AG04450 (cell line): ENCODE measurements around the gene HMG20A. TPM values are rescaled to one million over a fixed set of nuclear protein-coding genes. Genes with fewer than 3 reads are reported as not detected.

ENCODE experiments used
- CTCF ChIA-PET: fragments of 300-600, 350-600 bp; formaldehyde crosslinking; extraction: SDS; loops from one replicate; lab custom pipeline; 2022; ENCODE audit warnings: antibody characterized with exemption, inconsistent platforms; lab: Charles Lee
- POLR2A ChIA-PET: fragments of 350-600 bp; formaldehyde crosslinking; extraction: SDS; loops from one replicate; lab custom pipeline; 2021; ENCODE audit warnings: antibody characterized with exemption, inconsistent platforms; lab: Yijun Ruan, JAX
- DNase-seq: peaks from one replicate; pipeline ENCODE4 v3.0.0-alpha.2; 2011; ENCODE audit warnings: low read depth, low spot score
- H3K27ac ChIP-seq: one replicate; pipeline ENCODE4 v1.5.1; 2012; ENCODE audit warnings: low read depth, low read length, control low read depth
- H3K27me3 ChIP-seq: one replicate; pipeline ENCODE4 v1.6.0; 2012; ENCODE audit warnings: low read length; ENCODE audit not compliant: control insufficient read depth, insufficient read depth
- H3K4me3 ChIP-seq: 2 replicates; pipeline ENCODE4 v1.5.1; 2011; ENCODE audit warnings: mild to moderate bottlenecking, low read depth, low read length, control low read depth
- H3K9me3 ChIP-seq: 2 replicates; pipeline ENCODE4 v1.5.1; 2012; ENCODE audit warnings: low read length; ENCODE audit not compliant: control insufficient read depth, insufficient read depth
- polyA plus RNA-seq: library from polyadenylated mRNA; depleted of rRNA; stranded (reverse); fragments of >200 nt; gene quantifications from 2 replicates; pipeline ENCODE4 v1.2.3, GENCODE V29; 2011
- TF ChIP-seq, protein P1 (sequence below): IDR thresholded peaks from 2 replicates; pipeline ENCODE4 v1.5.1; 2011; ENCODE audit warnings: low read depth, low read length, control low read depth, inconsistent platforms

HMG20A gene
- polyA plus RNA-seq, 1 experiment, result 62.5 TPM

DNA sequence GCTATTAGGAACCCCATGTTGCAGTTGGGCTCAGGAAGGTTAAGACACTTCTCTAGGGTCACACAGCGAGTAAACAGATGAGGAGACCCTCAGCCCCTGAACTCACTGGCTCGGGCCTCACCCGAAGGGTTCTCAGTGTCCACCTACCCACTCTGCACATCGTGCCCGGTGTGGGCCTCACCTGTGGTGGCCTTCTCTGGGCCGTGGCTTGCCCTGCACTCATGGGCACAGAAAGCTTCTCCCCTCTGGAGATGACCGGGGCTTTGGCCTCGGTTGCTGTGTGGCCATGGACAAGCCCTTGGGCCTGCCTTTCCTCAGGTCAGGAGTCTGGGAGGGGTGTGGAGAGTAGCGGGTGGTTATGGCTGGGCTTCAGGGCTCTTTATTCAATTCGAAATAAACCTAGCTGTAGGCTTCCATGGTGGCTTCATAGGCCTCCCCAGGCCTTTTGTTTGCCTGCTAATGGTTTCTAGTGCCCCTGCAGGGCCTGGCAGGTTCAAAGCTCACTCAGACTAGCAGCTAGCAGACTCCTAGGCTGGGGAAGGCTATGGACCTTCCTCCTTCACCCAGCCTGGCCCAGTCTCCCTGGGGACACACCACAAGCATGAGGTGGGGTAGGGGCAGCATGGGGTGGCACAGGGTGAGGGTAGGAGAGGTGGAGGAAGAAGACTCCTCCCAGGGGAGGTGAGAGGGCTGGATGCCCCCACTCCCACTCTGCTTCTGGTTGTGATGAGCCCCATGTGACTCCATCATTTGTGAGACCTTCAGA lies 108.9 kb downstream of the HMG20A start:
- Histone ChIP-seq H3K27me3 (peaks cover 13% of the 10 kb centered on the region), H3K27ac (no peak overlapping the region), H3K9me3 (no peaks in the 10 kb centered on the region; the same call in 1 of the 2 replicates), H3K4me3 (no peak overlapping the region)
- TF ChIP-seq, protein P1, sequence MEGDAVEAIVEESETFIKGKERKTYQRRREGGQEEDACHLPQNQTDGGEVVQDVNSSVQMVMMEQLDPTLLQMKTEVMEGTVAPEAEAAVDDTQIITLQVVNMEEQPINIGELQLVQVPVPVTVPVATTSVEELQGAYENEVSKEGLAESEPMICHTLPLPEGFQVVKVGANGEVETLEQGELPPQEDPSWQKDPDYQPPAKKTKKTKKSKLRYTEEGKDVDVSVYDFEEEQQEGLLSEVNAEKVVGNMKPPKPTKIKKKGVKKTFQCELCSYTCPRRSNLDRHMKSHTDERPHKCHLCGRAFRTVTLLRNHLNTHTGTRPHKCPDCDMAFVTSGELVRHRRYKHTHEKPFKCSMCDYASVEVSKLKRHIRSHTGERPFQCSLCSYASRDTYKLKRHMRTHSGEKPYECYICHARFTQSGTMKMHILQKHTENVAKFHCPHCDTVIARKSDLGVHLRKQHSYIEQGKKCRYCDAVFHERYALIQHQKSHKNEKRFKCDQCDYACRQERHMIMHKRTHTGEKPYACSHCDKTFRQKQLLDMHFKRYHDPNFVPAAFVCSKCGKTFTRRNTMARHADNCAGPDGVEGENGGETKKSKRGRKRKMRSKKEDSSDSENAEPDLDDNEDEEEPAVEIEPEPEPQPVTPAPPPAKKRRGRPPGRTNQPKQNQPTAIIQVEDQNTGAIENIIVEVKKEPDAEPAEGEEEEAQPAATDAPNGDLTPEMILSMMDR, result no peak
- ChIA-PET CTCF (interaction anchor here (1.3 to 1.7 kb wide), 2 partner anchors 14 to 33 kb away, joined by 3 to 9 read pairs; no protein-coding TSS in a partner anchor), POLR2A (no interaction called here)
- DNase-seq, result no peak

DNA sequence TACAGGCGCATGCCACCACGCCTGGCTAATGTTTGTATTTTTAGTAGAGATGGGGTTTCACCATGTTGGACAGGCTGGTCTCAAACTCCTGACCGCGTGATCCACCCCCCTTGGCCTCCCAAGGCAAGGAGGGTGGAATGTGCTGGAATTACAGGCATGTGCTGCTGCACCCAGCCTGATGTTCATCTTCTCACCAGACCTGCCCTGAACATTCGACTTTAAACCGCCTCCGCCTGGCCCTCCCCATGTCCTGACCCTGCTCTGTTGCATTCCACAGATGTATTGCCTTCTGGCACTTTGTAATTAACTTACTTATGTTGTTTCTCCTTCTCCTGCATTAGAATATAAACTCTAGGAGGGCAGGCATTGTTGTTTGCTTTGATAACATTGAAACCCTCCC lies 109.9 kb downstream of the HMG20A start:
- Histone ChIP-seq H3K9me3 (no peaks in the 10 kb centered on the region; the same call in 1 of the 2 replicates), H3K27ac (no peak overlapping the region), H3K4me3 (no peak overlapping the region), H3K27me3 (peaks cover 13% of the 10 kb centered on the region)
- ChIA-PET POLR2A (no interaction called here), CTCF (no interaction called here)
- DNase-seq, result no peak
- TF ChIP-seq, protein P1, result no peak

DNA sequence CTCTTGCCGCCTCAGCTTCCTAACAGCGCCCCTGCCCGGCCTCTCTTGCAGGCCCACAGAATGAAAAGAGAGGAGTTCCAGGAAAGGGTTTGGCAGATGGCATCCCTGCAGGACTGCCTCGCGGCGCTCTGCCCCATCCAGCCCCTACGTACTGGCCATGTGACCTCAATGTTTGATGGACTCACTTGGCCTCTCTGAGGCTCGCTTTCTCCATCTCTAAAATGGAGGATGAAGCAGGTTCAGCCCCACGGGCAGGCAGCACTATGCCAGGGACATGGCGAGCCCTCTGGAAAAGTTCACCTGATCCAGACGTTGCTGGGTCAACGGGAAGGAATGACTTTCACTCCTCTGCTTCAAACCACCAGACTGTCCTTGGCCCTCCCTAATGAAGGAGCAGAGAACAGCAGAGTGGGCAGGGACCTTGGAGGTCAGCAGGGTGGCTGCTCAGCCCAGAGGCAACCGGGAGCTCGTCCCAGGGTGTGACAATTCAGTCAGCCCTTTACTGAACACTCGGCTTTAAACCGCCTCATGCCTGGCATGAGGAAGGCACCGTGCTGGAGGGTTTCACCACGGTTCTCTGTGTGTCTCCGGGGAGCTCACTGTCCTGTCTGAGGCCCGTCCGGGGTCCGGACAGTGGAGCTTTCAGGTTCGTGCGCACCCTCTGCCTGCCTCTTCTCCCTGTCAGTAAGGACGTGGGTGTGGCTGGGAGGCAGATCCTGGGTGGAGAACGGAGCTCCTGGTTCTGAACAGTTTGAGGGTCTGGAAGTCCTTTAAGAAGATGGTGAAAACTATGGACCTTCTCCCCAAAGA lies 110.7 kb downstream of the HMG20A start:
- CTCF ChIA-PET, result interaction anchor here (0.8 to 1.8 kb wide), 3 partner anchors 12 to 414 kb away, joined by 3 to 14 read pairs (median 4); no protein-coding TSS in a partner anchor
- TF ChIP-seq, protein P1, result no peak
- Histone ChIP-seq H3K27me3 (peaks cover 19% of the 10 kb centered on the region), H3K9me3 (no peaks in the 10 kb centered on the region; the same call in 1 of the 2 replicates), H3K4me3 (no peak overlapping the region), H3K27ac (no peak overlapping the region)
- no peak for DNase-seq
- POLR2A ChIA-PET, result no interaction called here

DNA sequence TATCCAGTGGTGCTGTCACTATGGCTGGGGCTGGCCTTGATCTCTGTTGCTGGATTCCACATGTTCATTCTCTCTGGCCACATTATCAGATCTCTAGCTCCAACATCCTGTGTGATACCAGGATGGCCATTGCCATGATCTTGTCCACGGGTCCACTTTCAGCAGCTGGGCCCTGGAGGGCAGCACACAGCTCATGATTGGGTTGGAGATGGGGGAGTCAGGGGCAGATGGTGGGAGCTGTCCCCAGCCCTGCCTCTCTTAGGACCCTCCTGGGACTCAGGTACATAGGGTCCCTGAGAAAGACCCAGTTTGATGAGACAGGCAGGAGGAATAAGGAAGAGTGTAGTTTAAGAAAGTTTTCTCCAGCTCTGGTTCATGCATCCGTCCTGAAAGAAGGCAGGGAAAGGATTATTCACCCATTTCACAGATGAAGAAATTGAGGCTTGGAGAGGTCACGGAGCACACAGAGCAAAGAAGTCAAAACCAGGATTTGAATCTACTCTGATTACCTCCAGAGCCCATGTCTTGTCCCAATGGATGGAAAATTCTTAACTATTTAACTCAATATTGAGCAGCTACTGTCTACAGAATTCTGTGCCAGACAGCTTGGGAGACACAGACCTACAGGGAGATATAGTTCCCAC lies 111.5 kb downstream of the HMG20A start:
- DNase-seq, result no peak
- no peaks in the 10 kb centered on the region; the same call in 1 of the 2 replicates for H3K9me3 ChIP-seq
- H3K4me3 ChIP-seq, result no peak overlapping the region
- POLR2A ChIA-PET, result no interaction called here
- no peak overlapping the region for H3K27ac ChIP-seq
- peaks cover 25% of the 10 kb centered on the region for H3K27me3 ChIP-seq
- TF ChIP-seq, protein P1, result no peak
- CTCF ChIA-PET, result interaction anchor here (0.8 to 1.8 kb wide), 3 partner anchors 11 to 414 kb away, joined by 3 to 14 read pairs (median 4); no protein-coding TSS in a partner anchor
